Stimulated activated CD4-positive, alpha-beta T cell treated with anti-CD3 and anti-CD28 coated beads, Interleukin-4, amount 100 ng/mL, for 24 hours (primary cell): ENCODE measurements around the gene TAF5L.
"Not testable (repeated sequence)": the region's sequence is repeated elsewhere in the genome, so short reads cannot be mapped to it uniquely, and the experiment has no call there.

Experiments
- DNase-seq: peaks from one replicate; pipeline ENCODE4 v3.0.0-alpha.2; 2020

Gene TAF5L

GRCh38 chr1:229599218-229599954, 26.5 kb downstream of the TAF5L start:
- DNase-seq, result no peak

GRCh38 chr1:229597877-229598276, 28.0 kb downstream of the TAF5L start:
- DNase-seq, result no peak

GRCh38 chr1:229596925-229597699, 28.8 kb downstream of the TAF5L start:
- DNase-seq, result no peak

- not testable (repeated sequence) for DNase-seq
Measured at GRCh38 chr1:229595876-229596275, 30.0 kb downstream of the TAF5L start.

- DNase-seq, result no peak
Measured at GRCh38 chr1:229594227-229595008, 31.5 kb downstream of the TAF5L start.

- no peak for DNase-seq
Measured at GRCh38 chr1:229593800-229594199, 32.1 kb downstream of the TAF5L start.

- DNase-seq, result no peak
Measured at GRCh38 chr1:229590119-229590518, 35.8 kb downstream of the TAF5L start.

- DNase-seq, result no peak
Measured at GRCh38 chr1:229585338-229585737, 40.6 kb downstream of the TAF5L start.

- no peak for DNase-seq
Measured at GRCh38 chr1:229582715-229583114, 43.2 kb downstream of the TAF5L start.

GRCh38 chr1:229582011-229582694, 43.8 kb downstream of the TAF5L start:
- DNase-seq, result no peak

- DNase-seq, result no peak
Measured at GRCh38 chr1:229581485-229581884, 44.4 kb downstream of the TAF5L start.

GRCh38 chr1:229579059-229579673, 46.8 kb downstream of the TAF5L start:
- no peak for DNase-seq

GRCh38 chr1:229578168-229579058, 47.5 kb downstream of the TAF5L start:
- DNase-seq, result no peak

GRCh38 chr1:229574679-229575442, 51.1 kb downstream of the TAF5L start:
- DNase-seq, result no peak

GRCh38 chr1:229572286-229572685, 53.6 kb downstream of the TAF5L start:
- DNase-seq, result no peak

GRCh38 chr1:229570891-229571516, 54.9 kb downstream of the TAF5L start:
- DNase-seq, result no peak

- no peak for DNase-seq
Measured at GRCh38 chr1:229570305-229570704, 55.6 kb downstream of the TAF5L start.

GRCh38 chr1:229567109-229567868, 58.6 kb downstream of the TAF5L start:
- no peak for DNase-seq

GRCh38 chr1:229563701-229564100, 62.2 kb downstream of the TAF5L start:
- DNase-seq, result no peak
